Esophagus (tissue), 2 donors: Measurements from ENCODE around the gene PSMB1. TPM values are rescaled to one million over a fixed set of nuclear protein-coding genes. Genes with fewer than 3 reads are reported as not detected.
"Not testable (repeated sequence)": the region's sequence is repeated elsewhere in the genome, so short reads cannot be mapped to it uniquely, and the experiment has no call there.

Source experiments
- H3K27ac ChIP-seq, 2 donors: one replicate each; pipeline ENCODE4 v1.5.1; 2013; ENCODE audit warnings: low read depth in 2 of 2, mild to moderate bottlenecking in 2 of 2, inconsistent platforms in 1 of 2, low read length in 1 of 2, moderate library complexity in 1 of 2
- H3K27me3 ChIP-seq, 2 donors: one replicate each; pipeline ENCODE4 v1.6.1; 2013; ENCODE audit warnings: low read length in 2 of 2, control low read depth in 1 of 2, mild to moderate bottlenecking in 1 of 2; ENCODE audit not compliant: insufficient read depth in 2 of 2, control insufficient read depth in 1 of 2
- H3K36me3 ChIP-seq, 2 donors: one replicate each; pipeline ENCODE4 v1.6.1; 2013; ENCODE audit warnings: low read length in 1 of 2; ENCODE audit not compliant: control insufficient read depth in 2 of 2, insufficient read depth in 2 of 2
- H3K4me1 ChIP-seq, 2 donors: one replicate each; pipeline ENCODE4 v1.6.1; 2013; ENCODE audit warnings: low read length in 1 of 2; ENCODE audit not compliant: control insufficient read depth in 2 of 2, insufficient read depth in 2 of 2
- H3K4me3 ChIP-seq, 2 donors: one replicate each; pipeline ENCODE4 v1.5.1; 2013; ENCODE audit warnings: low read length in 2 of 2, mild to moderate bottlenecking in 2 of 2, low read depth in 1 of 2, moderate library complexity in 1 of 2
- H3K9me3 ChIP-seq, 2 donors: one replicate each; pipeline ENCODE4 v1.6.1; 2013; ENCODE audit warnings: mild to moderate bottlenecking in 2 of 2, low read depth in 1 of 2, low read length in 1 of 2, moderate library complexity in 1 of 2; ENCODE audit not compliant: control insufficient read depth in 2 of 2, insufficient read depth in 1 of 2
- WGBS, 2 donors: extraction: QIAGEN DNeasy Blood & Tissue Kit; methylation state at CpG; one replicate each; pipeline ENCODE4 v1.1.7; 2013; 5-methylcytosine and 5-hydroxymethylcytosine counted together
- polyA plus RNA-seq, 2 donors: library from polyadenylated mRNA; stranded (reverse); fragments of 200-250 nt; gene quantifications; one replicate each; pipeline ENCODE4 v1.2.3, GENCODE V29; 2013
- donor health status: healthy with polysubstance abuse.
- donor health status: Bipolar disorder and iron deficiency.

The PSMB1 gene
- polyA plus RNA-seq, 2 donors: 138 to 228 TPM

DNA sequence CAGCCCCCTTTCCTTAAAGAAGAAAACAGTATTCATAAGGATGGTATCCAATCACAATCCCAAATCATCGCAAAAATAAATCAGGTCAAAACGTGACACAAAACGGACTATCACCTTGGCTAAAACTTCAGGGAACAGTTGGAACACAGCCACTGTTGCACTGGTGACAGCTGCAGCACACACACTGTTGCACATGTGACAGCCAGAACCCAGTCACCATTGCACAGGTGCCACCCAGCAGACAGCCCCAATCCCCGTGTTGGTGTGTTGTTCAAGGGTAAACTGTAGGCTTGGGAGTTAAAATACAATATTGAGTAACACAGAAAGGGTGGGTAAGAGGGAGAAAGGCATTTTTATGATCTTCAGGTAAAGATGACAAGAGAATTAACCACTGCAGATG lies 15.8 kb downstream of the PSMB1 start:
- Histone ChIP-seq H3K27me3 (no peaks in the 10 kb centered on the region), H3K4me1 (no peaks in the 10 kb centered on the region), H3K4me3 (no peak overlapping the region), H3K9me3 (no peaks in the 10 kb centered on the region), H3K27ac (no peak overlapping the region), H3K36me3 (peaks cover 15 to 26% of the 10 kb centered on the region in 2 donors)
- 82 to 87% methylated on average over 4 of the region's 4 CpGs for whole genome bisulfite sequencing, 2 donors

DNA sequence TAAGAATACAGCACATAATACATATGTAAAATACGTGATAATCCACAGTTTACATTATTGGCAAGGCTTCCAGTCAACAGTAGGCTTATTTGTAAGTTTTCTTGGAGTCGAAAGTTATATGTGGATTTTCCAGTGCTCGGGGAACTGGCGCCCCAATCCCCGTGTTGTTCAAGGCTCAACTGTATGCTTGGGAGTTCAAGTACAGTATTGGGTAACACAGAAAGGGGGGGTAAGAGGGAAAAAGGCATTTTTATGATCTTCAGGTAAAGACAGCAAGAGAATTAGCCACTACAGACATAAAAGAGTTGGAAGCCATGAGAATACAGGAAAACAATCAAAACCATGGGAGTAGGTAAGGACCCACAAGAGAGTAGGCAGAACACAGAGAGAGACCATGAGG lies 16.4 kb downstream of the PSMB1 start:
- H3K9me3 ChIP-seq: no peaks in the 10 kb centered on the region
- peaks cover 13 to 22% of the 10 kb centered on the region in 2 donors for H3K36me3 ChIP-seq
- 75 to 76% methylated on average over 5 of the region's 5 CpGs for WGBS, 2 donors
- H3K4me1 ChIP-seq: no peaks in the 10 kb centered on the region
- H3K4me3 ChIP-seq: no peak overlapping the region
- H3K27me3 ChIP-seq: no peaks in the 10 kb centered on the region
- H3K27ac ChIP-seq: no peak overlapping the region

DNA sequence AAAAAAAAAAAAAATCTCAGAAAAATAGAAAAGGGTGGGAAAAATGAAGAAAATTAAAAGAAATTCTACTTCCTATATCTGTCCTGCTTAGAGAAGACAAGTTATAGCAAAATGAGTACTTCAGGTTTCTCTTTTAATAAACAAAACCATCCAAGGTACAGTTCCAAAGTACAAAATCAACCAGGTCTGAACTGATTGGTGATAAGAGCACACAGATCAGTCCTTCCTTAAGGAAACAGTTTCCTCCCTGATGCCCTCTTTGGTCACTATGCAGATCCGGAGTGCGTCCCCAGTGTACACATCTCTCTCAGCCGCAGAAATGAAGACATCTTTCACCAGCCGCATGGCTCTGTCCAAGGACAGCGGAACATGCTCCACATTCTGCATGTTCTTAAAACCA lies 18.1 kb downstream of the PSMB1 start:
- Histone ChIP-seq H3K27me3 (no peaks in the 10 kb centered on the region), H3K36me3 (peaks cover 13 to 22% of the 10 kb centered on the region in 2 donors), H3K4me1 (no peaks in the 10 kb centered on the region), H3K9me3 (no peaks in the 10 kb centered on the region), H3K27ac (no peak overlapping the region), H3K4me3 (no peak overlapping the region)
- 82 to 96% methylated on average over 5 of the region's 5 CpGs for whole genome bisulfite sequencing, 2 donors

DNA sequence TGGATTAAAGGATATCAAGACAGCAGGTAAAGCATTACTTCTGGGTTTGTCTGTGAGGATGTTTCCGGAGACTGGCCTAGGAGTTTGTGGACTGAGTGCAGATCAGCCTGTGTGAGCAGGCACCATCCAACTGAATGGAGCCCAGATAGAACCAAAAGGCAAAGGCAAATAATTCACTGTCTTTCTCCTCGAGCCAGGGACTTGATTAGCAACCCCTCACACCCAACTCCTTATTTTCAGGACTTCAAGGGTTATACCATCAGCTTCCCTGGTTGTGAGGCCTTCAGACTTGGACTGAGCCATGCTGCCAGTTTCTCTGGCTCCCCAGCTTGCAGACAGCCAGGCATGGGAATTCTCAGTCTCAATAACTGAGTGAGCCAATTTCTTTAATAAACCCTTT lies 19.3 kb downstream of the PSMB1 start:
- no peak overlapping the region for H3K4me3 ChIP-seq
- H3K36me3 ChIP-seq: peaks cover 13 to 22% of the 10 kb centered on the region in 2 donors
- H3K27me3 ChIP-seq: no peaks in the 10 kb centered on the region
- no peaks in the 10 kb centered on the region for H3K9me3 ChIP-seq
- H3K27ac ChIP-seq: no peak overlapping the region
- no peaks in the 10 kb centered on the region for H3K4me1 ChIP-seq
- WGBS, 2 donors: 72 to 85% methylated on average over 2 of the region's 2 CpGs

DNA sequence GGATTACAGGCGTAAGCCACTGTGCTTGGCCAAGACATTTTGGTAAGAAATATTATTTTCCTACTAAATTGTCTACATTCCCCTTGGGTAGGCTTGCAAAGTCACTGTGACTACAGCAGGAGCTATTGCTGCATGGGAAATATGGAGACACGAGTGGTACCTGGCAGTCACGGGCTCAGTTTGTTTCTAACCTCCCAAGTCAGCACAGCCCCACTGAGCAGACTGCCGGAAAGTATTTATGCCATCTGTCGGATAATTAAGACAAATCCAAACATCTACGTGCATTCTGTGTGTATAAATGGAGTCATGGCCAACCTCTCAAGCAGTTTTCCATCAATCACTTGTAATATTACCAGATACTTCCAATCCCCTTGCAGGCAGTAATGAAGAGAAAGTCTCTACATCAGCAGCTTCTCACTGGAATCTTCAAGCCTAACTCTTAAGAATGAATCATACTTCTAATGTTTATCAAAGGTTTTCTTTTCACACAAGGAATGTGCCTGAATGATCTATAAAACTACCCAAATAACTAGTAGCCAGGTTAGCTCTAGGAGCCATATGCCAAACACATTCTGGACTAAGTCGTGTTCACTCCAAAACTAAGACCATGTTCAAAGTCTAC lies 20.1 kb downstream of the PSMB1 start:
- Histone ChIP-seq H3K4me3 (no peak overlapping the region), H3K9me3 (no peaks in the 10 kb centered on the region), H3K27me3 (no peaks in the 10 kb centered on the region), H3K4me1 (no peaks in the 10 kb centered on the region), H3K36me3 (peaks cover 13 to 18% of the 10 kb centered on the region in 2 donors), H3K27ac (no peak overlapping the region)
- 73 to 81% methylated on average over 7 of the region's 7 CpGs for WGBS, 2 donors

DNA sequence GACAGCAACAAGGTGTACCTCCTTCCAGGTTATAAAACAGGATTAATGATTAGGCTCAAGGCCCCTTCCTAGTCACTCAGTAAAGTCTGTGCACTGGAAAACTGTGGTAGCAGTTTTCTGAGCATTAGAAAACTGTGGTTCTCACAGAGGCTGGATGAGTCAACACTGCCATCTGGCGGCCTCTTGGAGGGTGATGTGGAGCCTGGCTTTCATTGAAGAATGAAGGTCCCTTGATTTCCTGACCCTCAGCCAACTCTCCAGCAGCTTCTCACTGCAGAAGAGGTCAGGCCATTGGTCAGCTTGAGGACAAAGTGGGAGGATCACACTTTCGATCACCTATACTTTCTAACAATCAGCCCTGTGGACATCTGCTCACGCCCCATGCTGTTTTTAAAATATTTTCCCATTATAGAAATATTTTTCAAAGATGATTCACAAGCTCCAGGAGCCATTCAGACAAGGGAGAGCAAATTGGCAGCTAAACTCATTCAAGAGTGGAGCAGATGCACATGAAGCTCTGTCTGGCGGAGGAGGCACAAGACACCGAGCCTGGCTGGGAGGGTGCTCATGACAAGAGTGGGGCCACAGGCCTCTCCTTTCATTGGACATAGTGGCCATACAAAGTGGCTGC lies 23.2 kb downstream of the PSMB1 start:
- Histone ChIP-seq H3K36me3 (peaks cover 0 to 9% of the 10 kb centered on the region in 2 donors), H3K9me3 (no peaks in the 10 kb centered on the region), H3K4me1 (no peaks in the 10 kb centered on the region), H3K4me3 (no peak overlapping the region), H3K27ac (no peak overlapping the region), H3K27me3 (no peaks in the 10 kb centered on the region)
- 46 to 48% methylated on average over 5 of the region's 5 CpGs for WGBS, 2 donors

DNA sequence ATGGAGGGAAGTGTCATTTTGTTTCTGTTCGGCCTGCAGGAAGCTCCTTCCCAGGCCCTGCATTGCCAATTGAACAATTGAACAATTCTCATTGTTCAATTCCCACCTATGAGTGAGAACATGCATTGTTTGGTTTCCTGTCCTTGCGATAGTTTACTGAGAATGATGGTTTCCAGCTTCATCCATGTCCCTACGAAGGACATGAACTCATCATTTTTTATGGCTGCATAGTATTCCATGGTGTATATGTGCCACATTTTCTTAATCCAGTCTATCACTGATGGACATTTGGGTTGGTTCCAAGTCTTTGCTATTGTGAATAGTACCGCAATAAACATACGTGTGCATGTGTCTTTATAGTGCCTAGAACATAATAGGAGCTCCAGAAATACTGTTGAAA lies 25.1 kb downstream of the PSMB1 start:
- 90 to 93% methylated on average over 5 of the region's 5 CpGs for WGBS, 2 donors
- H3K36me3 ChIP-seq, H3K27ac ChIP-seq, H3K27me3 ChIP-seq, H3K4me3 ChIP-seq, H3K4me1 ChIP-seq, H3K9me3 ChIP-seq: not testable (repeated sequence)

DNA sequence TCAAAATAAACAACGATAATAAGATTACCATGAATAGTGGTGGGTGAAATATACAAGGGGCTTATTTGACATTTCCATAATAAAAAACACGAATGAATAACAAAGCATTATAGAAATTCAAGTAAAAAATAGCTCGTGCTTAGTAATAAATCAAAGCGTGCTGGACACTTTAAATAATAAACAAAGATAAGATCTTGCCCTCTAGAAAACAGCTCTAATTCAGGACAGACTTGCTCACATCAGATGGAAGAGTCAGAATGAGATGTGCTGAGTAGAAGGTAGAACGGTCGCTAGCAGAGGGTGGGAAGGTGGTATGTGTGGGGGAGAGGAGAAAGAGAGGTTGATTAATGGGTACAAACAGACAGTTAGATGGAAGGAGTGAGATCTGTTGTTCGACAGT lies 27.3 kb downstream of the PSMB1 start:
- Histone ChIP-seq H3K36me3 (no peaks in the 10 kb centered on the region), H3K27me3 (no peaks in the 10 kb centered on the region), H3K4me1 (no peaks in the 10 kb centered on the region), H3K4me3 (no peak overlapping the region), H3K27ac (no peak overlapping the region), H3K9me3 (no peaks in the 10 kb centered on the region)
- WGBS, 2 donors: 74% methylated on average over 7 of the region's 7 CpGs

DNA sequence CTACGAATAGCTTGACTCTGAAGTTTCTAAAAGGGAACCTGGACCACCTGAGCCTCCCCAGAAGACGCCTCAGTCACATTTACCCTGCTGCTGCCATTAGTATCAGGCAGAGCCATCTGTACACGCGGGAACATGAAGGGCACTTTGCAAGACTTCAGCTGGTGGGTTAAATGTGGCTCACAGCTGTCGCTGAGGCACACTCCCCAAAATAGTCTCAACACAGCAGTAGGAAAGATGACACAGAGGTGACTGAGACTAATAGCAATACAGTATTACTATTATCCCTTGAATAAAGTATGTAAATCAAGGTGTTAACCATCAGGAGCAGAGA lies 29.0 kb downstream of the PSMB1 start:
- H3K9me3 ChIP-seq: no peaks in the 10 kb centered on the region
- no peaks in the 10 kb centered on the region for H3K36me3 ChIP-seq
- no peaks in the 10 kb centered on the region for H3K4me1 ChIP-seq
- WGBS, 2 donors: 71 to 80% methylated on average over 5 of the region's 5 CpGs
- no peaks in the 10 kb centered on the region for H3K27me3 ChIP-seq
- no peak overlapping the region for H3K4me3 ChIP-seq
- H3K27ac ChIP-seq: no peak overlapping the region
